Panc1 (cell line): ENCODE measurements around the gene CCDC85C. TPM values are rescaled to one million over a fixed set of nuclear protein-coding genes. Genes with fewer than 3 reads are reported as not detected.

Source experiments
- ATAC-seq: fragments of 200-7000 bp; cut with Tn5 transposase; 2 replicates; pipeline ENCODE4 v1.9.1; 2020; ENCODE audit warnings: mild to moderate bottlenecking, moderate library complexity
- BruUV-seq: library from RNA; stranded (reverse); fragments of 400-500 nt; replicated peaks from 2 replicates; lab custom pipeline; 2021; lab: Mats Ljungman, UMichigan
- CTCF ChIA-PET: fragments of 300-600 bp; sonication (Branson Sonifier 250); formaldehyde crosslinking; loops from one replicate; lab custom pipeline; 2022; ENCODE audit warnings: antibody characterized with exemption; lab: Charles Lee
- POLR2A ChIA-PET: fragments of 300-600 bp; sonication (Branson Sonifier 250); formaldehyde crosslinking; loops from one replicate; lab custom pipeline; 2022; ENCODE audit warnings: antibody characterized with exemption; lab: Charles Lee
- DNase-seq: peaks from one replicate; pipeline ENCODE4 v3.0.0-alpha.2; 2010; ENCODE audit warnings: low read depth, low spot score
- H3K27ac ChIP-seq: 2 replicates; pipeline ENCODE4 v1.5.1; 2011; ENCODE audit warnings: mild to moderate bottlenecking, low read length, inconsistent platforms
- H3K27me3 ChIP-seq: fragments of 200-500 bp; sonication (Bioruptor generic); 2 replicates; pipeline ENCODE4 v1.6.0; 2014; ENCODE audit warnings: low read length, inconsistent platforms; ENCODE audit not compliant: control insufficient read depth, insufficient read depth
- H3K36me3 ChIP-seq: fragments of 200-500 bp; sonication (Bioruptor generic); 2 replicates; pipeline ENCODE4 v1.5.1; 2014; ENCODE audit warnings: inconsistent platforms, mild to moderate bottlenecking, low read length, moderate library complexity; ENCODE audit not compliant: control insufficient read depth, insufficient read depth
- H3K4me1 ChIP-seq: 2 replicates; pipeline ENCODE4 v1.5.1; 2011; ENCODE audit warnings: inconsistent platforms, mild to moderate bottlenecking, low read length, moderate library complexity; ENCODE audit not compliant: control insufficient read depth, insufficient read depth
- H3K4me3 ChIP-seq, 2 experiments: 2 replicates each; pipeline ENCODE4 v1.5.1; 2011 to 2012; ENCODE audit warnings: low read depth in 2 of 2, low read length in 2 of 2, mild to moderate bottlenecking in 2 of 2, inconsistent platforms in 1 of 2, moderate library complexity in 1 of 2
- H3K9me3 ChIP-seq: fragments of 200-500 bp; sonication (Bioruptor generic); 2 replicates; pipeline ENCODE4 v1.5.1; 2014; ENCODE audit warnings: low read depth, mild to moderate bottlenecking, inconsistent platforms, low read length, moderate library complexity; ENCODE audit not compliant: control insufficient read depth, insufficient read depth
- CTCF ChIP-seq: fragments of 450-650 bp; IDR thresholded peaks from 2 replicates; pipeline ENCODE4 v1.5.1; 2017; ENCODE audit warnings: mild to moderate bottlenecking
- POLR2AphosphoS5 ChIP-seq: IDR thresholded peaks from 2 replicates; pipeline ENCODE4 v1.6.1; 2012; ENCODE audit warnings: mild to moderate bottlenecking, low read depth, low read length, moderate library complexity
- REST ChIP-seq, 2 experiments: IDR thresholded peaks; 2 replicates each; pipeline ENCODE4 v1.6.1; 2011 to 2012; ENCODE audit warnings: low read depth in 2 of 2, control low read depth in 1 of 2, low read length in 1 of 2, mild to moderate bottlenecking in 1 of 2, moderate library complexity in 1 of 2; ENCODE audit not compliant: insufficient read depth in 1 of 2
- SIN3A ChIP-seq: IDR thresholded peaks from 2 replicates; pipeline ENCODE4 v1.6.1; 2012; ENCODE audit warnings: low read depth, mild to moderate bottlenecking, low read length, moderate library complexity, borderline replicate concordance; ENCODE audit not compliant: insufficient read depth
- TCF7L2 ChIP-seq: IDR thresholded peaks from 2 replicates; pipeline ENCODE4 v1.6.1; 2011; ENCODE audit warnings: mild to moderate bottlenecking, low read depth, low read length, inconsistent platforms
- in situ Hi-C: cut with HindIII; loops from 2 replicates; pipeline ENCODE4 v1.10.0; 2016; ENCODE audit warnings: low sequenced_read_pairs, low pct_unique_long_range_greater_than_20kb
- intact Hi-C: fragments of 100-400 bp; cut with micrococcal nuclease; formaldehyde crosslinking; loops from one replicate; pipeline ENCODE4 v1.10.0; 2022; ENCODE audit not compliant: unreplicated experiment
- total RNA-seq: library from RNA; stranded (reverse); gene quantifications from one replicate; pipeline ENCODE4 v1.2.1, GENCODE V29; 2021; ENCODE audit not compliant: unreplicated experiment

CCDC85C gene
- total RNA-seq, 1 experiment from 2014 or later = 96.6 TPM

GRCh38 chr14:99530407-99531155 is 73.4 kb downstream of the CCDC85C start:
- in situ Hi-C loops (no loop called here), intact Hi-C loops (no loop called here)
- Histone ChIP-seq H3K4me1 (peaks cover 49% of the 10 kb centered on the region), H3K27me3 (no peaks in the 10 kb centered on the region), H3K4me3 (no peak overlapping the region), H3K27ac (no peak overlapping the region), H3K9me3 (no peaks in the 10 kb centered on the region), H3K36me3 (no peaks in the 10 kb centered on the region)
- no TSS peak for BruUV-seq
- DNase-seq = no peak
- no peak for TF ChIP-seq POLR2AphosphoS5
- CTCF ChIA-PET = no interaction called here
- ATAC-seq = no peak
- POLR2A ChIA-PET = no interaction called here

GRCh38 chr14:99529899-99530298 is 74.1 kb downstream of the CCDC85C start:
- ATAC-seq = no peak
- Histone ChIP-seq H3K27ac (no peak overlapping the region), H3K36me3 (no peaks in the 10 kb centered on the region), H3K4me3 (no peak overlapping the region), H3K27me3 (no peaks in the 10 kb centered on the region), H3K4me1 (peaks cover 51% of the 10 kb centered on the region), H3K9me3 (no peaks in the 10 kb centered on the region)
- DNase-seq = no peak
- BruUV-seq = no TSS peak
- POLR2A ChIA-PET = no interaction called here
- CTCF ChIA-PET = no interaction called here
- intact Hi-C loops = no loop called here
- in situ Hi-C loops = no loop called here
- TF ChIP-seq CTCF = no peak
- no peak for TF ChIP-seq REST (IDR thresholded peaks at IDR 0.05; ENCODE audit: insufficient read depth in 1 of 2, low read depth in 2 of 2, low read length in 1 of 2)
- TF ChIP-seq TCF7L2 = no peak
- TF ChIP-seq POLR2AphosphoS5 = no peak
- no peak for TF ChIP-seq SIN3A

- ATAC-seq = no peak
- Histone ChIP-seq H3K4me3 (no peak overlapping the region), H3K9me3 (no peaks in the 10 kb centered on the region), H3K4me1 (peaks cover 69% of the 10 kb centered on the region), H3K36me3 (no peaks in the 10 kb centered on the region), H3K27ac (no peak overlapping the region; the same call in 1 of the 2 replicates), H3K27me3 (no peaks in the 10 kb centered on the region)
- TF ChIP-seq CTCF (no peak), REST (IDR thresholded peaks at IDR 0.05; ENCODE audit: insufficient read depth in 1 of 2, low read depth in 2 of 2, low read length in 1 of 2) (no peak), TCF7L2 (no peak), POLR2AphosphoS5 (no peak), SIN3A (no peak)
- BruUV-seq = no TSS peak
- ChIA-PET CTCF (no interaction called here), POLR2A (no interaction called here)
- in situ Hi-C loops (no loop called here), intact Hi-C loops (no loop called here)
- DNase-seq = no peak
Observed at GRCh38 chr14:99527427-99528076, 76.5 kb downstream of the CCDC85C start.
